ENCODE data around the gene ZNF581.
A peak's percentile ranks its signal among the peaks of the same experiment; 100 is the strongest.

The ZNF581 gene, protein sequence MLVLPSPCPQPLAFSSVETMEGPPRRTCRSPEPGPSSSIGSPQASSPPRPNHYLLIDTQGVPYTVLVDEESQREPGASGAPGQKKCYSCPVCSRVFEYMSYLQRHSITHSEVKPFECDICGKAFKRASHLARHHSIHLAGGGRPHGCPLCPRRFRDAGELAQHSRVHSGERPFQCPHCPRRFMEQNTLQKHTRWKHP

DNA sequence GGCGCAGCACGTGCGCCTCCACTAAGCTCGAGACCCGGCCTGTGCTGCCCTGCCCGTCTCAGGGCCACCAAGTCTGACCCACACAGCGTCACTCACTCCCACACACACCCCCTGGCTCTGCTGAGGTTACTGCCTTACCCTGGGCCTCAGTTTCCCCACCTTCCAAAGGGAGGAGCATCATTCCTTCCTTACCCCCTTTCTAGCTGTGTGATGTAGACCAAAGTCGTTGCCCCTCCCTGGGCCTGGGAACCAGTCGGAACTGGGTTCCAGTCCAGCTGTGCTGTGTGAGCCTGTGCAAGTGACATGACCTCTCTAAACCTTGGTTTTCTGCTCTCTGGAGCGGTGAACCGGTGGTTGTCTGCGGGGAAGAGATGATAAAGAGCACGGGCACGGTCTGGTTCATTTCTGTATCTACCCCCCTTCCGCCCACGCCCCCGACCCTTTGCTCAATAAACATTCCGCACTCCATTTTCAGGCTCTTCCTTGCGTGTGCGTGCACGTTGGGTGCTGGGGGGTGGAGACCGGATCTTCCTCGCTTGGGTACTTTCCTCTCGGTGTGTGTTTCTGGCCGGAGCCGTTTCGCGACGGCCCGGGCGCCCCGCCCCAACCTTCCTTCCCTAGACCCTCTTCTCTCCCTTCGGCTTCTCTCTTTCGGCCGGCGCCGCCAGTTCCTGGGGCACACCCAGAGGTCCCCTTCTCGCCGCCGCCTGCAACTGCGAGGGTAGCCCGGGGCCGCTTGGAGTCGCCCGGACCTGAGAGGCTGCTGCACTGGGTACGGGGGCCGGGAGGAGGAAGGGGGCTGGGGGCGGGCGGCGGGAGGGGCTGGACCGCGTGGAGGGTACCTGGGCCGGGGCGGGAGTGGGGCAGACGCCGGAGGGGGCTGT is at the start of gene ZNF581:
Gene ZNF581 (plus strand): TSS at position 647 of the 884 bp plus-strand sequence. CDS start 923 bp downstream, outside the sequence.
- H3K4me3 ChIP-seq (ENCODE audit: low read length): peak within 1 kb of the TSS; percentile 95
- TF ChIP-seq ZNF274 (IDR thresholded peaks at IDR 0.05; ENCODE audit: low read depth, low read length): no peak

DNA sequence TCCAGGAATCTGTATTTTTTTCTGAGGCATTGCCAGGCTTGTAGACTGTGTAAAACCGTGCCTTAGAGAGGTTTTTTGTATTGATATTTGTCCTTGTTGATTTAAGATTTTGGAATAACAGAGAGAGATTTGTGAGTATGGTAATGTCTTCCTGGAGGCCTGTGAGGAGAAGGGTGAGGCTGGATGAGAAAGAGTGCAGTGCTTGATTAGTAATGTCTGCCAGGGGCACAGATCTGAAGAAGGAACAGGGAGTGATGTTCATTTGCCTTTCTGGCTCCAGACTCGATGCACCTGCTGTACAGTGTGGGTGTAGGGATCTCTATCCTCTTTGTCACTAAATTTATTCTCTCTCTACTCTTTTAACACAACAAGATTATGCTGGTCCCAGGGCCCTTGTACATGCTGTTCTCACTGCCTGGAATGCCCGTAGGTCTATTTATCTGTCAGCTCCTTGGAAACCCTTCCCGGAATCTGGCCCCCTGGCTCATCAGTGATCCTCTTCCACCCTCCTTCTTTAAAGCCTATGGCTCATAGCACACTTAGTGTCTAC is 48.4 kb upstream of the ZNF581 start:
- TF ChIP-seq ZNF274 (IDR thresholded peaks at IDR 0.05; ENCODE audit: low read depth, low read length): no peak
- H3K4me3 ChIP-seq (ENCODE audit: low read length): no peak overlapping the region

DNA sequence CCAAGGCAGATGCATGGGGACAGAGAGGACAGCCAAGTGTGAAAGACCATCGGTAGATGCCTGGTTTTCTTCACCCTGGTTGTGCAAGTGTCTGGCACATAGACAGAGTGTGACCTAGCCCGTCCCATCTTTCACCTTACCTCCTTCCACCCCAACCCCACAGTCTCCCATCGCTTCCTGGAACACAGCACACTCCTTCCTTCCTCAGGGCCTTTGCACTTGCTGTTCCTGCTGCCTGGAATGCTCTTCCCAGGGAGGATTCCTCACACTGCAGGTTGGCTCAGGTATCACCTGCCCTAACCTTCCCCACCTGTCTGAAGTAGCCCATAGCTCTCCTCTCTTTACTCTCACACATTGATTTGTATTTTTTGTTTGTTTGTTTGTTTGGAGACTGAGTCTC is 47.1 kb upstream of the ZNF581 start:
- no peak overlapping the region for H3K4me3 ChIP-seq (ENCODE audit: low read length)
- TF ChIP-seq ZNF274 (IDR thresholded peaks at IDR 0.05; ENCODE audit: low read depth, low read length): no peak

DNA sequence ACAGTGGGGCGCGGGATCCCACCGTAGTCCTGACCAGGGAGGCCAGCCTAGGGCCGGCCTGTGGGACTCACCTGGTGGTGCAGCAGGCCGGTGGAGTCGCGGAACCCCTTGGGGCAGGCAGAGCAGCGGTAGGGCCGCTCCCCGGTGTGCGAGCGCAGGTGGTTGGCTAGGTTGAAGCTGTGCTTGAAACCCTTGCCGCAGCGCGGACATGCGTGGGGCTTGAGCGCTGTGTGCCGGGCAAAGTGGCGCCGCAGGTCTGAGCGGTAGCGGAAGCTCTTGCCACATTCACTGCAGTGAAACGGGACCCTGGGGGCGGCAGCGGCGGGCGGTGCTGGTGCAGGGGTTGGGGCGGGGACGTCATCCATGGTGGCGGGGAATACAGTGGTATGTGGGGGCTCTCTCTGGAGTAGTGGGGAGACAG is 45.9 kb upstream of the ZNF581 start:
- no peak overlapping the region for H3K4me3 ChIP-seq (ENCODE audit: low read length)
- no peak for TF ChIP-seq ZNF274 (IDR thresholded peaks at IDR 0.05; ENCODE audit: low read depth, low read length)

DNA sequence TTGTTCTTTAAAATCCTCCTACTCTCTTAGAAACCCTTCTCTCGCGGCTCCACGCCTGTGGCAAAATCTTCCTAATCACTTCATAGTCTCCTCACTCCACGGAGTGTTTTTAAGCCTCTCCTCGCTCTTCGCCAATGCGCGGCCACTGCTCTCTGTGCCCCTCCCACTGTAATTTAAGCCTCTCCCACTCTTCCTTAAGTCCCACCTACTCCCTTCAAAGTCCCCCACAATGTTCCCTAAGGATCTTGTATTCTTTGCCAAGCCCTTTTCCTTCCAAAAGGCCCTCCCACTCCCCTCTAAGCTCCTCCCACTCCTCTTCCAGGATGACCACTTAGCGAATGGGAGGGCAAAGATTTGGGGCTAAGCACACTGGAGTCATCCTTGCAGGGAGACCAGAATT is 45.4 kb upstream of the ZNF581 start:
- no peak for TF ChIP-seq ZNF274 (IDR thresholded peaks at IDR 0.05; ENCODE audit: low read depth, low read length)
- H3K4me3 ChIP-seq (ENCODE audit: low read length): no peak overlapping the region

DNA sequence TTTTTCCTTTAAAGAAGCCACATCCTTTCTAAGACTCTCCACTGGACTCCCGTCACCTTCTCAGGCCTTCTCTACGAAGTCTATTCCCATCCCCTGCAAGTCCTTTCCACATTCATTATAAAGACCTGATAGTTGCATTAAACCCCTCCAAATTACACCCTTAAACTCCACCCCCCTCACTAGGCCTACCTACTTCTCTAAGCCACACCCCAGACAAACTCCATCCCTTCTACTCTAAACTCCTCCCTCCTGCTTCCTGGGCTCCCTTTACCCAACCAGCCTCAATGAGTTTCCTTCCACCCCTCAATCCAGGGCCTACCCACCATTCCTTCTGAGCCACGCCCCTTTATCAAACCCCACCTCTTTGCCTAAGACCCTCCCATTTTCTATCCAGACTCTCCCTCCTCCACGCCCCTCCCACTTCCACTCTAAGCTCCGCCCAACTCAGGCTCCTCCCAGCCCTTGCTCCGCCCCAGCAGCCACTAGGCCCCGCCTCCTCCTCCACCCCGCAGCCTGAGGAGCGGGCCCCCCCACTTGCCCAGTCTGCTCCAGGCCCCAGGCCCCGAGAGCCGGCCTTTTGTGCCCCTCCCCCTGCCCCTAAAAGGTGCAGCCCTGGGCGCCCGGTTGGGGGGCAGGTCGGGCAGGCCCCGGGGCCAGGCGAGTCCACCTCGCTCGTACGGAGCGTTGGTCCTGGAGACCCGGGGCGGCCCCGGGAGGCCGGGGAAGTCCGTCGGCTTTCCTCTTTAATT is 44.6 kb upstream of the ZNF581 start:
- no peak for TF ChIP-seq ZNF274 (IDR thresholded peaks at IDR 0.05; ENCODE audit: low read depth, low read length)
- H3K4me3 ChIP-seq (ENCODE audit: low read length): peak overlapping the region; percentile 84; the same call in 1 of the 2 replicates

DNA sequence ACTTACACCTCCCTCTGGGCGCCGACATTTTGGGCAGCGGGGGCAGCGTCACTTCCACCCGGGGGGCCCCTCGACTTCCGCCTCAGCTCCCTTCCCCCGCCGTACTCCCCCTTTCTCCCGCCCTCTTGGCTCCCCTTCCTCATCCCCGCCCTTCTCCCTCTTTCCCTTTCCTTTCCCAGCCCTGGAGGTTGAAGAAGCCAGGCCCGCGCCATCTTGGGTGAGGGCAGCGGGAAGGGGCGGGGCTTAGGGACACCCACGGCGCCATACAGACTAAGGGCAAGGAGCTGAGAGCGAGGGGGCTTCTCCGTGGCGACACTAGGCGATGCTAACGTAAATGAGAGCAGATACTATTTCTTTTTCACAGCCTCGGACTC is 44.0 kb upstream of the ZNF581 start, which contains the start of gene FIZ1:
Gene FIZ1 (minus strand): TSS at position 50 of the 374 bp plus-strand sequence. CDS start 1,652 bp downstream, outside the sequence.
- TF ChIP-seq ZNF274 (IDR thresholded peaks at IDR 0.05; ENCODE audit: low read depth, low read length): no peak
- peak within 1 kb of the TSS; percentile 84 for H3K4me3 ChIP-seq (ENCODE audit: low read length)

DNA sequence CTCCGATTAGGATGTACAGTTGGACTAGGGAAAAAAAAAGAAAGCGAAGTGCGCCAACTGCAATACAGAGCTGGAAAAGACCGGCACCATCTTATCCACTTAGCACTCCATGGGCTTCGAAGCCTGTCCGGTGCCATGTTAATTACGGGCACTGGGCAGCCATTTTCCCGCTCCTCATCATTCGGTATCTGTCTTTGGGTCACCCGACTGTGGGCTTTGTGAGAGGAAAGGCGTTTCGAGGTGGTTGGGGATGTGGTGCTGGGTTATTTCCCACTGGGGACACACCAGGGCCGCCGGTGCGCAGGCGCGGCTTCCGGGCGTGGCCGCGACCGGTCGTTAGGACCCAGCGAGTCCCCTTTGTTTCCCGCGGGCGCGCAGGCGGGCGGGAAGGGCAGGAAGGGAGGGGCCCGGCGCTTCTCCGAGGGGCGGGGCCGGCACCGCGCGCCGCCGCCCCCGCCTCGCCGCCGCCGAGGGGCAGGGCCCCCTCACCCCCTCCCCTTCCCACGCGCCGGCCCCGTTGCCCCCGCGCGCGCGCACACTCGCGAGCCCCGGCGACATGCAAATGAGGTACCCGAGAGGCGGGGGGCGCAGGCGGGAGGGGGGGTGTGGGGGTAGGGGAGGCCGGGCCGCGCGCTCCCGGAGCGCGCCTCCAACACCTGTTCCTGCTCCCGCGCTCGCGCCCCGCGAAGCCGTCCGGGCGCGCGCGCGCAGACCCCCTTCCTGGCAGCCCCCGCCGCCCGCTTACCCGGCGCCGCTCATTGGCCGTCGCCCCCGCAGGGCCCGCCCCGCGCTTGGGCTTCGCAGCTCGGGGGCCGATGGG is 43.4 kb upstream of the ZNF581 start, which contains the start of gene ZNF524:
Gene ZNF524 (plus strand): TSS at position 447 of the 820 bp plus-strand sequence. CDS start 1,825 bp downstream, outside the sequence.
- TF ChIP-seq ZNF274 (IDR thresholded peaks at IDR 0.05; ENCODE audit: low read depth, low read length): no peak
- peak within 1 kb of the TSS; percentile 84 for H3K4me3 ChIP-seq (ENCODE audit: low read length)

DNA sequence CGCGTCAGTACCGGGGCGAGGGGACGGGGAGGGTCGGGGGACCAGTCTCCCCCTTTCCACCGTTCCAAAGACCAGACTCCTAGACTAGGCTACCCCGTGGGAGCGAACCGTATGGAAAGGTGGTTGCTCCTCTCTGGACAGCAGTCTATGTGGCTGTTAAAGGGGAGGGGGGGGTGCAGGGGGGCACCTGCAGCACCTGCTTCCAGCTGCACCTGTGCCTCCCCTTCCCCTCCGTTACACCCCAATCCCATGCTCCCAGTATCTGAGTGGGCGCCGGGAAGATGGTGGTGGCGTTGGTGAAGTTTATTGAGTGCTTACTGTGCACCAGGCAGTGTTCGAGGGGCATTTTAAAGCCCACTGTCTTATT is 42.8 kb upstream of the ZNF581 start:
- peak overlapping the region; percentile 84 for H3K4me3 ChIP-seq (ENCODE audit: low read length)
- TF ChIP-seq ZNF274 (IDR thresholded peaks at IDR 0.05; ENCODE audit: low read depth, low read length): no peak

DNA sequence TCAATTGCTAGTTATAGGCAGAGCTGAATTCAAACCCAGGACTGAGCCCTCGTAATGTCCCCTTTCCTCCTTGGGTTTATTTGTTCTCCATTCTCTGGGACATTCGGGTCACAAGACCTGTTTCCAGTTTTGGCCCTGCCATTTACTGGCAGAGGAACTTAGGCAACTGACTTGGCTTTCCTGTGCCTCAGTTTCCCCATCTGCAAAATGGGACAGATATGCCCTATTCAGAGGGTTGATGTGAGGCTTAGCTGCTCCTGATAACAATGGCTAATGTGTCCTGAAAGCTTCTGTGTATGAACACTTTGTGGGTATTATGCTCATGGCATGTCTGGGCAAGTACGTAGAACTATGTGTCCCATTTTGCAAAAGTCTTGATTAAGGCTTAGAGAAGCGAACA is 42.4 kb upstream of the ZNF581 start:
- TF ChIP-seq ZNF274 (IDR thresholded peaks at IDR 0.05; ENCODE audit: low read depth, low read length): no peak
- peak overlapping the region; percentile 84 for H3K4me3 ChIP-seq (ENCODE audit: low read length)

DNA sequence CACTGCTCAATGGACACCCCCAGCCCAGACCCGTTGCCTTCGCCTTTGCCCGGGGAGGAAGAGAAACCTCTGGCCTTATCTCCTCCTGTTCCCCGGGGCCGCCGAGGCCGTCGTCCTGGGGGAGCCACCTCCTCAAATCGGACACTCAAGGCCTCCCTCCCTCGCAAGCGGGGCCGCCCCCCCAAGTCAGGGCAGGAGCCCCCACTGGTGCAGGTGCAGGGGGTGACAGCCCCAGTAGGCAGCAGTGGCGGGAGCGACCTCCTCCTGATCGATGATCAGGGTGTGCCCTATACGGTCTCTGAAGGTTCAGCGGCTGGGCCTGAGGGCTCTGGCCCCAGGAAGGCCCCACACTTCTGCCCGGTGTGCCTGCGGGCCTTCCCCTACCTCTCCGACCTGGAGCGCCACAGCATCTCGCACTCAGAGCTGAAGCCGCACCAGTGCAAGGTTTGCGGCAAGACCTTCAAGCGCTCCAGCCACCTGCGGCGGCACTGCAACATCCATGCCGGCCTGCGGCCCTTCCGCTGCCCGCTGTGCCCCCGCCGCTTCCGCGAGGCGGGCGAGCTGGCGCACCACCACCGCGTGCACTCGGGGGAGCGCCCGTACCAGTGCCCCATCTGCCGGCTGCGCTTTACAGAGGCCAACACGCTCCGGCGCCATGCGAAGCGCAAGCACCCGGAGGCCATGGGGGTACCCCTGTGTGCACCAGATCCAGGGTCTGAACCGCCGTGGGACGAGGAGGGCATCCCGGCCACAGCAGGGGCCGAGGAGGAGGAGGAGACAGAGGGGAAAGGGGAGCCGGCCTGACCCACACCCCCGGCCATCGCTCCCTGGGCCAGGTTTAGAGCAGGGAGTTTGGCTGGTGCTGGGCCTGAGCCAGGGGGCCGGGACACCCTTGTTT is 41.1 kb upstream of the ZNF581 start:
- no peak for TF ChIP-seq ZNF274 (IDR thresholded peaks at IDR 0.05; ENCODE audit: low read depth, low read length)
- H3K4me3 ChIP-seq (ENCODE audit: low read length): no peak overlapping the region

DNA sequence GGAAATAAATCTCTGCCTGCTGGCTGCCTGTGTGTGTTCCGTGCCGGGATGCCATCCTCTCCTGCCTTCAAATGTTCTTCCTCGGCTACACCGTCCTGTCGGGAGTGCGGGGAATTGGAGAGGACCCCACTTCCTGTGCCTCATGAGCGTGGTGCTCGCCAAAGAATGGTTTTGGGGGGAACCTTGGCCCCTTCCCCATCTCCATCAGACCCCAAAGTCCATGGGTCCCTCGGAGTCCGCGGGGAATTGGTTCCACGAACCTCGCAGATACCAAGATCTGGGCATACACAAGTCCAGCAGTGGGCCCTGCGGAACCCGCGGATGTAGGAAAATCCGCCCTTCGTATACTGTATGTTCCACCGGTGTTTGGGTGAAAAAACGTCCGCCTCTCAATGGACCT is 40.3 kb upstream of the ZNF581 start:
- no peak overlapping the region for H3K4me3 ChIP-seq (ENCODE audit: low read length)
- no peak for TF ChIP-seq ZNF274 (IDR thresholded peaks at IDR 0.05; ENCODE audit: low read depth, low read length)

Measured in GM08714 (cell line).